DND-41 (cell line): ENCODE results near the gene HDAC7.
A peak's percentile ranks its signal among the peaks of the same experiment; 100 is the strongest.

Experiments used
- CTCF ChIP-seq: IDR thresholded peaks from 2 replicates; pipeline ENCODE4 v1.5.1; 2012; ENCODE audit warnings: borderline replicate concordance, low read length, moderate library complexity, mild to moderate bottlenecking; ENCODE audit not compliant: poor library complexity, severe bottlenecking; ENCODE audit errors: extremely low read depth
- EZH2 ChIP-seq: IDR thresholded peaks from 3 replicates; pipeline ENCODE4 v1.6.1; 2012; ENCODE audit warnings: borderline replicate concordance, low read depth, mild to moderate bottlenecking, moderate library complexity, low read length, inconsistent platforms; ENCODE audit not compliant: severe bottlenecking

- TF ChIP-seq CTCF (peak; percentile 32), EZH2 (no peak)
Observed at GRCh38 chr12:47812797-47813510, 6.7 kb downstream of the HDAC7 start.
